Caco-2 (cell line): ENCODE results near the gene NEK7. TPM values are rescaled to one million over a fixed set of nuclear protein-coding genes. Genes with fewer than 3 reads are reported as not detected.

ENCODE experiments used
- BruUV-seq: library from RNA; stranded (reverse); fragments of 400-500 nt; replicated peaks from 2 replicates; lab custom pipeline; 2021; lab: Mats Ljungman, UMichigan
- CTCF ChIA-PET: fragments of 300-600 bp; sonication (Branson Sonifier 250); formaldehyde crosslinking; loops from one replicate; lab custom pipeline; 2022; ENCODE audit warnings: antibody characterized with exemption; lab: Charles Lee
- POLR2A ChIA-PET: fragments of 300-600 bp; sonication (Branson Sonifier 250); formaldehyde crosslinking; loops from one replicate; lab custom pipeline; 2022; ENCODE audit warnings: antibody characterized with exemption; lab: Charles Lee
- DNase-seq, 2 experiments: peaks; one replicate each; pipeline versions ENCODE4 v3.0.0 to v3.0.0-alpha.2; 2020 to 2022
- H3K27me3 ChIP-seq: replicated peaks from 2 replicates; pipeline ENCODE4 v1.6.0; 2011; ENCODE audit warnings: low read length; ENCODE audit not compliant: control insufficient read depth, insufficient read depth
- H3K36me3 ChIP-seq: 2 replicates; pipeline ENCODE4 v1.5.1; 2011; ENCODE audit warnings: low read length; ENCODE audit not compliant: control insufficient read depth, insufficient read depth
- H3K4me1 ChIP-seq: fragments of 250-450 bp; sonication (Bioruptor Pico); 2 replicates; pipeline ENCODE4 v1.5.1; 2020; ENCODE audit warnings: mild to moderate bottlenecking
- H3K4me3 ChIP-seq: 2 replicates; pipeline ENCODE4 v1.5.1; 2011; ENCODE audit warnings: low read depth, mild to moderate bottlenecking, control low read depth, low read length
- H3K9me3 ChIP-seq: fragments of 250-450 bp; sonication (Bioruptor Pico); 2 replicates; pipeline ENCODE4 v1.5.1; 2020; ENCODE audit warnings: mild to moderate bottlenecking, moderate library complexity
- H3K27ac Mint-ChIP-seq: one replicate; pipeline ENCODE4 v1.8.0; 2022; ENCODE audit warnings: mixed read lengths; ENCODE audit not compliant: unreplicated experiment
- H3K27me3 Mint-ChIP-seq: one replicate; pipeline ENCODE4 v1.8.0; 2022; ENCODE audit warnings: mixed read lengths; ENCODE audit not compliant: insufficient read depth, unreplicated experiment
- H3K36me3 Mint-ChIP-seq: one replicate; pipeline ENCODE4 v1.8.0; 2022; ENCODE audit warnings: mild to moderate bottlenecking, mixed read lengths; ENCODE audit not compliant: insufficient read depth, unreplicated experiment
- H3K4me1 Mint-ChIP-seq: one replicate; pipeline ENCODE4 v1.8.0; 2022; ENCODE audit warnings: low read depth, mixed read lengths; ENCODE audit not compliant: unreplicated experiment
- H3K4me3 Mint-ChIP-seq: one replicate; pipeline ENCODE4 v1.8.0; 2022; ENCODE audit warnings: mild to moderate bottlenecking, moderate library complexity, mixed read lengths; ENCODE audit not compliant: unreplicated experiment
- H3K9me3 Mint-ChIP-seq: one replicate; pipeline ENCODE4 v1.8.0; 2022; ENCODE audit warnings: mixed read lengths; ENCODE audit not compliant: unreplicated experiment
- intact Hi-C: fragments of 100-400 bp; cut with micrococcal nuclease; formaldehyde crosslinking; loops from one replicate; pipeline ENCODE4 v1.10.0; 2022; ENCODE audit not compliant: unreplicated experiment
- total RNA-seq: library from RNA; stranded (reverse); gene quantifications from 2 replicates; pipeline ENCODE4 v1.2.3, GENCODE V29; 2022
- TF ChIP-seq, protein P1 (sequence below), 2 experiments: fragments of 200-600 bp in 1 of 2; IDR thresholded peaks; 1 replicate in 1 of 2; 2 replicates in 1 of 2; pipeline versions ENCODE4 v1.5.1 to v1.8.0; 2011 to 2022; ENCODE audit warnings: antibody characterized with exemption in 1 of 2, control low read depth in 1 of 2, inconsistent platforms in 1 of 2, low read depth in 1 of 2, low read length in 1 of 2, mild to moderate bottlenecking in 1 of 2, moderate library complexity in 1 of 2; ENCODE audit not compliant: insufficient read depth in 1 of 2, severe bottlenecking in 1 of 2, unreplicated experiment in 1 of 2

The NEK7 gene
- total RNA-seq, 1 experiment from 2014 or later, result 56.1 TPM

DNA sequence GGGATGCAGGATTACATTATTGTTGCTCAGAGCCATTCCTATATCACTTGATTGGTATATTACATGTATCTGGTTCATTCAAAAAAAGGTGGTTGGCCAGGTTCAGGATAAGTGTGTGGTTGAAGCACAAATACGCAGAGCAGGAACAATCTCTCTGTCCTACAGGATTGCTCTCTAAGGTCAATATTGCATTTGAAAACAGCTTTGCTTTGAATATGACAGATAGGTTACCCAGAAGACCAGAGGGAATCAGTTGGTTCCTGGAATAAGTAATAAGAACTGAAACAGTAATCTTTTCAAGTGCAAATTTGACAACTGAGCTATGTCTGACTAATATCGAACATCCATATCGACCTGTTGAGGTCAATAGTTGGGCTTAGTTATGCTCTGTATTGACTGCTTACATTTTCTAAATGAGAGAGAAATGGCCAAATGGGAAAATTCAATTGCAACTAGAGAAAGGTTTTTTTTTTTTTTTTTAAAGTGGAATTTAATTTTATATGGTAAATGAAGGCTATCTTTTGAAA lies 206.9 kb downstream of the NEK7 start:
- H3K27me3 ChIP-seq, result no peaks in the 10 kb centered on the region
- Mint-ChIP-seq H3K27me3 (no peaks in the 10 kb centered on the region), H3K36me3 (no peaks in the 10 kb centered on the region), H3K4me3 (no peak overlapping the region), H3K9me3 (no peaks in the 10 kb centered on the region), H3K4me1 (no peaks in the 10 kb centered on the region), H3K27ac (no peak overlapping the region)
- H3K4me3 ChIP-seq, result no peak overlapping the region
- CTCF ChIA-PET, result no interaction called here
- DNase-seq, result no peak
- no peaks in the 10 kb centered on the region for H3K4me1 ChIP-seq
- no TSS peak for BruUV-seq
- POLR2A ChIA-PET, result no interaction called here
- TF ChIP-seq, protein P1, sequence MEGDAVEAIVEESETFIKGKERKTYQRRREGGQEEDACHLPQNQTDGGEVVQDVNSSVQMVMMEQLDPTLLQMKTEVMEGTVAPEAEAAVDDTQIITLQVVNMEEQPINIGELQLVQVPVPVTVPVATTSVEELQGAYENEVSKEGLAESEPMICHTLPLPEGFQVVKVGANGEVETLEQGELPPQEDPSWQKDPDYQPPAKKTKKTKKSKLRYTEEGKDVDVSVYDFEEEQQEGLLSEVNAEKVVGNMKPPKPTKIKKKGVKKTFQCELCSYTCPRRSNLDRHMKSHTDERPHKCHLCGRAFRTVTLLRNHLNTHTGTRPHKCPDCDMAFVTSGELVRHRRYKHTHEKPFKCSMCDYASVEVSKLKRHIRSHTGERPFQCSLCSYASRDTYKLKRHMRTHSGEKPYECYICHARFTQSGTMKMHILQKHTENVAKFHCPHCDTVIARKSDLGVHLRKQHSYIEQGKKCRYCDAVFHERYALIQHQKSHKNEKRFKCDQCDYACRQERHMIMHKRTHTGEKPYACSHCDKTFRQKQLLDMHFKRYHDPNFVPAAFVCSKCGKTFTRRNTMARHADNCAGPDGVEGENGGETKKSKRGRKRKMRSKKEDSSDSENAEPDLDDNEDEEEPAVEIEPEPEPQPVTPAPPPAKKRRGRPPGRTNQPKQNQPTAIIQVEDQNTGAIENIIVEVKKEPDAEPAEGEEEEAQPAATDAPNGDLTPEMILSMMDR (IDR thresholded peaks at IDR 0.05; ENCODE audit: insufficient read depth in 1 of 2, low read depth in 1 of 2, low read length in 1 of 2, severe bottlenecking in 1 of 2, unreplicated experiment in 1 of 2), result no peak
- H3K9me3 ChIP-seq, result no peaks in the 10 kb centered on the region
- no peaks in the 10 kb centered on the region for H3K36me3 ChIP-seq
- intact Hi-C loops, result no loop called here

DNA sequence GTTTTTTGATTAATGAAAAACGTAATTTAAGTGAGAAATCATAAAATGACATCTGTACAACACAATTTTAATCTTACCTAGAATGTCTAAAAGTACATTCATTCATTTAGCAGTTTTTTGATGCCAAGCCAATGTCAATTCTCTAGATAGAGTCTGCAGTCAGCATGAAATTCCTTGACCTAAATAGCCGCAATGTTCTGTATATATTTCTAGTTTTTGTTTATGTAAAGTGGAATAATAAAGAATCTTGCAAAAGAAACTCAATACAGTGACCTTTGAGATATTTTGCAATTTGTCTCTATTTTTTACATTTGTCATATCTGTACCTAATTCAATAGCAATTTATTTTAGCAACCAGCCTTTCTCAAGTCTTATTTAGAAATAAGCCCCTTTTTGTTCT lies 207.7 kb downstream of the NEK7 start:
- H3K36me3 ChIP-seq, result no peaks in the 10 kb centered on the region
- Mint-ChIP-seq H3K4me1 (no peaks in the 10 kb centered on the region), H3K27me3 (no peaks in the 10 kb centered on the region), H3K36me3 (no peaks in the 10 kb centered on the region), H3K27ac (no peak overlapping the region), H3K9me3 (no peaks in the 10 kb centered on the region), H3K4me3 (no peak overlapping the region)
- H3K4me1 ChIP-seq, result no peaks in the 10 kb centered on the region; the same call in 1 of the 2 replicates
- intact Hi-C loops, result no loop called here
- DNase-seq, result no peak
- TF ChIP-seq, protein P1 (IDR thresholded peaks at IDR 0.05; ENCODE audit: insufficient read depth in 1 of 2, low read depth in 1 of 2, low read length in 1 of 2, severe bottlenecking in 1 of 2, unreplicated experiment in 1 of 2), result no peak
- POLR2A ChIA-PET, result no interaction called here
- no peaks in the 10 kb centered on the region for H3K27me3 ChIP-seq
- BruUV-seq, result no TSS peak
- H3K4me3 ChIP-seq, result no peak overlapping the region
- CTCF ChIA-PET, result no interaction called here
- no peaks in the 10 kb centered on the region for H3K9me3 ChIP-seq

DNA sequence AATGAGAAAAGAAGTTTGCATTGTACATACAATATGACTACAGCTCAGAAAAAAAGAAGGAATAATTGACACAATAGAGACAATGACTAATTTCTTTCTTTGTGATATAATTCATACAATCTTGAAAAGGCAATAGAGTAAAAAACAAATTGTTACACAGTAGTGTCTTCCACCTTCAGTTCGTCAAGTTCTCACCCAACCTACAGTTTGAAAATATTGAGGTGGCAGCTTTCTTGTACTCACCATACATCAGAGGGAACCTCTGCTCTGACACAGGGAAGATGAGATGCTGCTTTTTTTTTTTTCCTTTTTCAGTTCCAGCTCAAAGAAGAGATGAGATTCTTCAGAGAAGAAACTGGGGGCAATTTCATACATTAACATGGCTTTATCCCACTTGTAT lies 210.5 kb downstream of the NEK7 start:
- intact Hi-C loops, result no loop called here
- ChIA-PET CTCF (no interaction called here), POLR2A (no interaction called here)
- Mint-ChIP-seq H3K4me3 (no peak overlapping the region), H3K27me3 (no peaks in the 10 kb centered on the region), H3K27ac (no peak overlapping the region), H3K4me1 (no peaks in the 10 kb centered on the region), H3K36me3 (no peaks in the 10 kb centered on the region), H3K9me3 (no peaks in the 10 kb centered on the region)
- peaks cover 5% of the 10 kb centered on the region; the same call in 1 of the 2 replicates for H3K9me3 ChIP-seq
- no peaks in the 10 kb centered on the region for H3K36me3 ChIP-seq
- no TSS peak for BruUV-seq
- peaks cover 1% of the 10 kb centered on the region; the same call in 1 of the 2 replicates for H3K4me1 ChIP-seq
- TF ChIP-seq, protein P1 (IDR thresholded peaks at IDR 0.05; ENCODE audit: insufficient read depth in 1 of 2, low read depth in 1 of 2, low read length in 1 of 2, severe bottlenecking in 1 of 2, unreplicated experiment in 1 of 2), result no peak
- no peak for DNase-seq
- no peak overlapping the region for H3K4me3 ChIP-seq
- no peaks in the 10 kb centered on the region for H3K27me3 ChIP-seq
